Cardiac fibroblast (primary cell): ENCODE results near the gene GPRIN3.

Source experiments
- DNase-seq, 2 donors: peaks; one replicate each; pipeline versions ENCODE4 v3.0.0 to v3.0.0-alpha.2; 2010; ENCODE audit warnings: low read depth in 2 of 2
- H3K4me3 ChIP-seq, 2 donors: replicated peaks in 1 of 2; 1 replicate in 1 of 2; 2 replicates in 1 of 2; pipeline ENCODE4 v1.5.1; 2011; ENCODE audit warnings: low read depth in 2 of 2, low read length in 2 of 2, mild to moderate bottlenecking in 2 of 2, moderate library complexity in 1 of 2
- TF ChIP-seq, protein P1 (sequence below): IDR thresholded peaks from one replicate; pipeline ENCODE4 v1.5.1; 2011; ENCODE audit warnings: low read depth, mild to moderate bottlenecking, low read length, inconsistent platforms

Gene GPRIN3

DNA sequence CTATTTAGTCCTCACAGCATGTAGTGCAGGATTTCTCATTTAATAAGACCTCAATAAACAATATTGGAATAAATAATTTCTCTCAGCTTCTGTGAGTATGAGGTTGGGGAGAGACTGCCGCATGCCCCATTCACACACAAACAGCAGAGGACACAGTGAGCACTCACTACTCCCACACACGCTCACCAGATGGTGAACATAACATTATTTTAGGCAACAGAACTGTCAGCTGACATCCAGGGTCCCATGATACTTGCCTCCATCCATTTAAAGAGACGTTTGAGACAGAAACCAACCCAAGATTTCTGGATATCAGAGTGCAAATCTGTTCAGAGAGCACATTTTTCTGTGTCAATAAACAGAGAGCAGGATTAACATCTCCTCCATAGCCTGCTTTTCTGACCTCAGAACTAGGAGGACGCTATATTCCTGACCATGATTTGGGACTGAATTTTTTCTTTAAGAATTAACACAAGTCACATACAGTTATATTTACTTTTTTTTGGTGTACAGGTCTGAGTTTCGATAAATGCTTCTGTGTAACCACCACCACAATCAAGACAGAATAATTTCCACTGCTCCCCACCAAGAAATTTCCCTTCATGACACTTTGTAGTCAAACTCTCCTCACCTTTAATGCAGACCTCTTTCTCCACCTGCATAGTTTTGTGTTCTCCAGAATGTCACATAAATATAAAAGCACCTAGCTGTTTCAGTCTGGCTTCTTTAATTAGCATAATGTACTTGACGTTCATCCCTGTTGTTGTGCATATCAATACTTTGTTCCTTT is 16.7 kb downstream of the GPRIN3 start:
- no peak for DNase-seq
- TF ChIP-seq, protein P1, sequence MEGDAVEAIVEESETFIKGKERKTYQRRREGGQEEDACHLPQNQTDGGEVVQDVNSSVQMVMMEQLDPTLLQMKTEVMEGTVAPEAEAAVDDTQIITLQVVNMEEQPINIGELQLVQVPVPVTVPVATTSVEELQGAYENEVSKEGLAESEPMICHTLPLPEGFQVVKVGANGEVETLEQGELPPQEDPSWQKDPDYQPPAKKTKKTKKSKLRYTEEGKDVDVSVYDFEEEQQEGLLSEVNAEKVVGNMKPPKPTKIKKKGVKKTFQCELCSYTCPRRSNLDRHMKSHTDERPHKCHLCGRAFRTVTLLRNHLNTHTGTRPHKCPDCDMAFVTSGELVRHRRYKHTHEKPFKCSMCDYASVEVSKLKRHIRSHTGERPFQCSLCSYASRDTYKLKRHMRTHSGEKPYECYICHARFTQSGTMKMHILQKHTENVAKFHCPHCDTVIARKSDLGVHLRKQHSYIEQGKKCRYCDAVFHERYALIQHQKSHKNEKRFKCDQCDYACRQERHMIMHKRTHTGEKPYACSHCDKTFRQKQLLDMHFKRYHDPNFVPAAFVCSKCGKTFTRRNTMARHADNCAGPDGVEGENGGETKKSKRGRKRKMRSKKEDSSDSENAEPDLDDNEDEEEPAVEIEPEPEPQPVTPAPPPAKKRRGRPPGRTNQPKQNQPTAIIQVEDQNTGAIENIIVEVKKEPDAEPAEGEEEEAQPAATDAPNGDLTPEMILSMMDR: no peak
- no peak overlapping the region for H3K4me3 ChIP-seq

GRCh38 chr4:89289312-89289711 is 18.3 kb downstream of the GPRIN3 start:
- no peak for DNase-seq
- TF ChIP-seq, protein P1: no peak
- no peak overlapping the region for H3K4me3 ChIP-seq

GRCh38 chr4:89288430-89288829 is 19.2 kb downstream of the GPRIN3 start:
- no peak overlapping the region for H3K4me3 ChIP-seq
- TF ChIP-seq, protein P1: no peak
- DNase-seq: no peak

DNA sequence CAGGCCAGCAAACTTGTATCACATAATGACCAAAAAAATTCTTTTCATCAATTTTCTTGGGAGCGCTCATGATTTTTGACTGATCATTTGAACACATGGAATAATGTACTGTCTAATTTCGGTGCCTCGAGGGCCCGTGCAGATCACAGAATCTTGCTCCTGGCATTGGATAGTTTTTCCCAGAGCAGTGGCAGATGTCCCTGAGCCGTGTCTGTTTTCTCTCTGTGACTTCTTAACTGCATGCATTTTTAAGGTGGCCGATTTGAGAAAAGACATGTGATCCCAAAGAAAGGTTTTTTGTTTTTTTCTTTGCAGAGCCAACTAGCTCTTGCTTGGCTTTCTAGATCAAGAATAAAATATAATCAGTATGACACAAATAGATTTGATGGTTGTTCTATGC is 19.7 kb downstream of the GPRIN3 start:
- H3K4me3 ChIP-seq: no peak overlapping the region
- DNase-seq: no peak
- TF ChIP-seq, protein P1: no peak

DNA sequence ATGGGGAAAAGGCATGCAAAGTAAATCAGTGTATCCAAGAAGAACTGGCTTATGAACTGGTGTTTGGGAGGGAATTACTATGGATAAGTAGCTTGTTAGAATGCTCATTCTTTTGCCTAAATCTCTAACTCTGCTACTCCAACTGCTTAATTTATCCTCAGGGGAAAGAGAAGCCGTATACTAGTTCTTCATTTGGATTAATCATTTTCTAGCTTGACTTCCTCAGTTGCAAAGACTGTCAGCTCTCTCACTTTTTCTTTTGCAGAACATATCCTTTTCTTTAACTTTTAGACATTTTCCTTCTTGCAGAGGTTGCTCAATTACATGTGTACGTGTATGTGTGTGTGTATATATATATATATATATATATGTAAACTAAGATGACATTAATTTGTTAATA is 21.9 kb downstream of the GPRIN3 start:
- TF ChIP-seq, protein P1: no peak
- no peak overlapping the region for H3K4me3 ChIP-seq
- DNase-seq: no peak

GRCh38 chr4:89284828-89285227 is 22.8 kb downstream of the GPRIN3 start:
- TF ChIP-seq, protein P1: no peak
- DNase-seq: no peak
- no peak overlapping the region for H3K4me3 ChIP-seq

DNA sequence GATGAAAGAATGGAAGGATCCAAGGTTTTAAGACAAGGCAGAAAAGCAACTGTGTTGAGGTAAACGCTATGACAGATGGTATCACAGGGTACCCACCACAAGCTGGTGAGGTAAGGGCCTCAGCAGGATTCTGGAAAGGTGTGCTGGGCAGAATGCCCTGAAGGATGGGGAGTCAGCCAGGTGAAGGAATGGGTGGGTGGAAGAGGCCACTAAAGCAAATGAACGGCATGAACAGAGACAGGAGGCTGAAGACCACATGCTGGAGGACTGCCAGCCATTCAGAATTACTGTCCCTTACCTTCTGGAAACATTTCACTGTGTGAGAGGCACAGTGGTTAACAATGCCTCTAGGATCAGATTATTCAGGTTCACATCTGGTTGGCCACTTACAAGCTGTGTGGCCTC is 23.6 kb downstream of the GPRIN3 start:
- TF ChIP-seq, protein P1: no peak
- no peak for DNase-seq

More for the DNA sequence above, 23.6 kb downstream of the GPRIN3 start:
- H3K4me3 ChIP-seq: no peak overlapping the region
